Stimulated activated CD8-positive, alpha-beta memory T cell treated with anti-CD3 and anti-CD28 coated beads, Interleukin-4, amount 100 ng/mL, for 1 hour (primary cell): ENCODE data around the gene PAX9.

Experiments used
- DNase-seq, 2 donors: peaks; one replicate each; pipeline ENCODE4 v3.0.0-alpha.2; 2020; ENCODE audit warnings: low read depth in 2 of 2, low spot score in 1 of 2

The PAX9 gene

DNA sequence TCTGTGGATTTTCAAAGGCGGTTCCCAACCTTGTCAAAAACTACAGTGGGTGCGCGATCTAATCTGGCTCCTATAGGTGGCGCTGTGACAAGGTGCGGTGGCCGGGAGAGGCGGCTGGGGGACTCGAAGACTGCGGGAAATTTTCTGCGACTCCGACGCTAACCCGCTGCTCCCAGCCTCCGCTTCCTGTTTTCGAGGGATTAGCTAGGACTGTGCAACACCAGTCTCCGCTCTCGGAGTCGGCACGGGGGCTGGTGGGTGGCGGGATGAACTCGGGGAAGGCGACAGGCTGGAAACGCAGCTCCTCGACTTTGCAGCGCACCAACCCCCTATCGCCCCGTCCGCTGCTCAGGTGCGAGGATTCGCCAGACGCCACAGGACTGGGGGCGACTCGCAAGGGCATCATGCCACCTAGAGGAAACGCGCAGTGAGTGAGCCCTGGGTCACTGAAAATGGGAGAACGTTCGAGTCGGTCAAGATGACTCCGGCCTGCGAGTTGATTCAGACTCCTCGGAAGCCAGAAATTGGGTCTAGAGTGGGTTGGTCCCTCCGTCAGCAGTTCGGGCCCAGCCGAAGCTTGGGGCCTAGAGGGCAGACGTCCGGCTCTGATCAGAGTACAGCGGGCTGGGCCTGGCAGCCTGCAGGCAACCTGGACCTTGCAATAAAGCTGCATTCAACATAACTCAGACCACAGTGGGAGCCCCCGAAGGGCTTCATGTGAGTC is 5.5 kb upstream of the PAX9 start:
- no peak for DNase-seq

- DNase-seq = no peak
Measured at GRCh38 chr14:36656687-36657398, 4.8 kb upstream of the PAX9 start.

- DNase-seq = no peak
Measured at GRCh38 chr14:36657399-36658122, 4.1 kb upstream of the PAX9 start.

DNA sequence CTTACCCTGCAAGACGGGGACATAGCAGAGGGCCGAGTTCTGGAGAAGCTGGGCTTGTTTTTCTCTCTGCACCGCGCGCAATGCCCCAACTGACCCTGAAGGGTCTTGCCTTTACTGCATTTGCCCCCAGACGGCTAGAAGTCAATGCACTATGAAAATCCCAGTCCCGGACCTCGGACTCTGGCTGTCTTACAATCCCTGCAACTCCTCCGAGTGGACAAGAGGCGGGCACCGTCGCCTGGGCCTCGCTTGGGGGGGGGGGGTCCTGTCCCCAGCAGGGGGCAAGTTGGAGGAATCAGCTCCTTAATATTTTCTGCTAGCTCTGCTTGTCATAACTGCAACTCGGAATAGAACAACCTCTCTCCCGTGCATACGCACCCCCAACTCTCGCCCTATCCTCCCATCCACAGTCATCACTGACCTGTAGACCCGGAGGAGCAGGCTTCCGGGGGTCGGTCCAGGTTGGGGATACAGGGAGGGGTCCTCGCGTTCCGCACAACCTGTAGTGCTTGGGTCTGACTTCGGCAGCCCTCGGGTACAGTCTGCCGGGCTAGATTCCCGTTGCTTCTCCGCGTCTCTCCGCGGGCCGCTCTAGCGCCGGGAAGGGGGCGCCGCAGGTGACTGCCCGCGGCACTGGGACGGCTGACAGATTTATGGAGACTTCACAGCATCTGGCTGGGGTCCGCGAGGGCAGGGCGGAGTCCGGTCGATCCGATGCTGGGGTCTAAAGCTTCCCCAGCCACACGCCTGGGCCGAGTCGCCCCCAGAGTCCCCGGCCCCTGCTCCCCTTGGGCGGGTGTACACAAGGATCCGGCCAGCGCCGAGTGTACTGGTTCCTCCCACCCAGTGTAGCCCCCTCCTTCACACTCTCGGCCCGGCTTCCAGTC is 3.3 kb upstream of the PAX9 start:
- DNase-seq = no peak

GRCh38 chr14:36659010-36659821 is 2.4 kb upstream of the PAX9 start:
- no peak for DNase-seq

DNA sequence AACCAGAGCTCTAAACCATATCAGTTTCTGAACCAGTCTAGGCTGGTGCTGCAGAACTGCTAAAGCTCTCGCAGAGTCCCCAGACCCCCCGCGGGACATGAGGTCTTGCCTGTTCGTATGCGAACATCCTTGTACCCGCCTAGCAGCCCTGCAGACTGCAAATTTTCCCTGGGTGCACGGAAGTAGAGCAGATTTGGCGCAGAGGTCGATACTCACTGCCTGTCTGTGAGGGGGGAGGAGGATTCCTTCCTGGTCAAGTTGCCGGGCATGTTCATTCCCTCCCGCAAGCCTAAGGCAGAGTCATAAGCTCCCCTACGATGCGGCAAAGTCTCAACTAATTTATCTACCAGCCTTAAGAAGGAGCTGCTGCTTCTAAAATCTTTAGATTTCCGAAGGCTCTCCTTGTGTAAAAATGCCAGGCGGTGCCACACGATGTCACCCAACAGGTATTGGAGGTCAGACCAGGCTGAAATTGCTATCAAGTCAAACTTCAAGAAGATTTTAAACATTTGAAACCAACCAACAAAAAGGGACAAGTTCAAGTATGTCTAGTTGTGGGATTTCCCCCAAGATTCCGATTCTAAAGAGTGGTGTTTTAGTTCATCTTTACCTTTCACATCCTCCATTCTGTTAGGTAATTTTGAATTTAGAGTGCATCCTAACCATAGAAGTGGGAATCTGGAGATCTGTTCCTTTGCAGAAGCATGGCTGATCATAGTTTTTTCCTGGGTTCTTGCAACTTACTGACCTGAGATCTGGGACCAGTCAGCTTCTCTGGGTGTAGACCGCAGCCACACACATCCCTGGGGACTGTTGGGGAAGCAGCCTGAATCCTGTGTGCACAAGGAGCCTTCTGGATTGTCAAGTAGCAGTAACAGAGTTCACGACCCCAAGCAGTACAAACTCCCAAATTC is 1.6 kb upstream of the PAX9 start:
- DNase-seq = no peak

DNA sequence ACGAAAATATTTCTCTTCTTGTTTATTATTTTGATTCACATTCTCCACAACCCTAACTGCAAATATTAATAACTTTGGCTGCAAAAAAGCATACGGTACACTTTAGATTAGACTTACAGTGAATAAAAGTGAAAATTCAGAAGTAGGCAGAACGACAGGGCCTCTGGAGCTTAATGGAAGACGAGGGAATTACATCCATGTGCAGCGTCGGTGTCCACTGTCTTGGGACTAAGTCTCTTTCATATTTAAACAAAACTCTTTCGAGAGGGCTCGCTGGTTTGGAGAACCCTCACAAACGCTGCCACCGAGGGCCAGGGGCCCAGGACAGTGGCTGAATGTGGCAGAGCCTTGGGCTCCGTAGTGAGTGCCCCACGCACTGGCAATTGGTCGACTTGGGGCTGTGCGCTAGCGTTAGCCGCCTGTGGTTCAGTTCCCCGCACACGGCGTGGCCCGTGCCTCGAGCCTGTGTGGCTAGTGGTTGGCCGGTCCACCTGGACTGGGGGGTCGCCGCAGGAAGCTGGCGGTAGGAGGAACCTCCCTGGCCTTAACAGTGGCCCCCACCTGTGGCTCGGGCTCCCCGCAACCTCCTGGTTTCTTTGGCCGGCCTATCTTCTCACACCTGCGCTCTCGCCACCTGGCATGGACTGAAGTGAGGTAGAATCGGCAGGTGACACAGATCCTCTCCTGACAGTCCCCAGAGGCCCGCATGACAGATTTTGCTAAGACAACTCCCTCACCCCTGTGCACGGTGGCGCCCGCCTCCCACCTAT is 739 bp upstream of the PAX9 start:
- DNase-seq = no peak

- no peak for DNase-seq
Measured at GRCh38 chr14:36662258-36662542, 540 bp downstream of the PAX9 start.

- DNase-seq = no peak
Measured at GRCh38 chr14:36662543-36663403, 1.1 kb downstream of the PAX9 start.

- DNase-seq = no peak
Measured at GRCh38 chr14:36663404-36664321, 2.0 kb downstream of the PAX9 start.

DNA sequence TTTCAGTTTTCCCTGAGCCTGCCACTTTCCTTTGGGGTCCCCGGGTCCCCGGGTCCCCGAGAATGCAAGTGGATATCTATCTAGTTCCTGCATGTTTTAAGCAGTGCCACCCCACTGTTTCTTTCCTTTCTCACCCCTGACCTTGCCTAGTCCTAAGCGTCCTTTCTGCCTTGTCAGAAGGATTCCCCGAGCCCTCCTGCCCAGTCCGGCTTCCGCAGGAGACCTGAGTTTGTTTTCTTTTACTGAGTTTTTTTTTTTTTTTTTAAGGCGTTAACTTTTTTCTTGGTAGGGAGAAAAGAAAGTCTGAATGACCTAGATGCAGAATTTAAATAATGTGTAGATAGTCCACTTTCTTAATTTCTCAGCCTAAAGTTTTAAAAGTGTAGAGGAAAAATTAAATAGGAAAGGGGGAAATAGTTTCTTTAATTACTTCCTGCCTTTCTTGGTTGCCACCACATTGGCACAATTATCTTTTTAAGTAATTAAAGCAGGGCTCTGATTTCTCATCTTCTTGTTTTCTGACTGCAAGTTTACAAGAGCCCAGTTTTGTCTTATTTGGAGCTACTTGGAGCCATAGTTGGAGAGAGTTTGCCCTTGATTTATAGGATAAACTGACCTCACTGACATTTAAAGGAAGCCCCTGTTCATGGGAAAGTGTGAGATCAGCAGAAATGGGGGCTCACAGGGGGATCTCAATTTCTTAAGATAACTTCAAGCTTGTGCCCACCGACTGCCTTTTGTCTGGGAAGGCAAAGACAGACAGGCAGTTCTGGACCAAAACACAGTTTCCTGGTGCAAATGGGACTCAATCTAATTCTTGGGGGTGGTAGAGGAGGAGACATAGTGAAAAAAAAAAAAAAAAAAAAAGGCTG is 2.9 kb downstream of the PAX9 start:
- DNase-seq = no peak

DNA sequence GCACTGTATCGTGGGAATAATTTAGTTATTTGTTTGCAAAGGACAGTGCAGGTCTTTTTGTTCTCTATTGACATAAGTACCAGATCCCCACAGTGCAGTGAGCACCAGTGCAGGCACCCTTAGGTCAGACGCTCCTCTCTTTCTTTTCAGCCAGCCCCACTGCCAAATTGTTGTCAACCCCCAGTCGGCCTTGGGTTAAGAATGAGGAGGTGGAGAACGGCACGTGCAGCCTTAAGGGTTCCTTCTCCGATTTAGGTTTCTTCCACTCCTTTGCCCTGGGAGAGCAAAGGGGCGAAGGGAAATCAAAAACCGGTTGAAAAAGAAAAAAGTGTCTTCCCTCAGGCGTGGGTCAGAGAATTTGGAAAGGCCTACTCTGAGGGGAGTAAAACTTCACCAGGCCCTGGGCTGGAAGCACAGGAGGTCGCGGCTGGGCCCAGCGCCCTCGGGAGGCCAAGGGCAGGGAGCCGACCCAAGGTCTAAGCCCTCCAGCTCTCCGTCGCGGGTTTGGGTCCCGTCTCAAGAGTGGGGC is 4.3 kb downstream of the PAX9 start:
- DNase-seq = no peak

- DNase-seq = no peak
Measured at GRCh38 chr14:36666416-36667206, 5.0 kb downstream of the PAX9 start.

DNA sequence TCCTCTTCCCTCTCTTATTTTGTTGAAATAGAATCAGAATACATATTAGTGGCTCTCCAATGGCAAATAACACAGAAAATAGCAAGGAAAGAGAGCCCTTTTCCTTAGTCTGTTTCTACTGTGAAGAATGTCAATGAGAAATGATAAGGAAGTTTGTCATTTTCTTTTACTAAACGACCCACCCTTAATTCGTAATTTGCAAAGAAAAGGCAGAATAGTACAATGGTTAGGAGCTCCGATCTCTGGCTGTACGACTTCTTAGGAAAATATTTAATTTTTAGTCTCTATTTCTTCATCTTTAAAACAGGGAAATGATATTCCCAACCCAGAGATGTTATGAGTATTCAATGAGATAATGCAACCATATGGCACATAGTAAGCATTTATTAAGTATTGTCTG is 6.0 kb downstream of the PAX9 start:
- DNase-seq = no peak

DNA sequence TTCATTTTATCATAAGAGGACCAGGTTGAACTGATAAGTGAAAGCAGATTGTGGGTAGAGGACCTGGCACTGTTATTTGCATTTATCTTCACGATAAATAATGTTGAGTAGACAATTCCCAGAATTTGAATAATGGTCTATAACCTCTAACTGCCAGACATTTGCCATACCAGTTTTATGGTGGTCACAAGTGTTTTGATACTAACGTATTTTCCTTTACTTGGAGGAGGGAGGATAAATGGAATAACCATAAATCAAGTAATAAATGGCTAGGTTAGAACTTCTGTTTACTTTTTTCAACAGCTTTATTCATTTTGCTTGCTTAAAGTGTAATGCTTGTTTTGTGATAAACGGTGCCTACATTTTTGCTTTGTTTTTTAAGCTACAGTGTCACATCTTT is 9.5 kb downstream of the PAX9 start:
- no peak for DNase-seq
